ENCODE results near the gene STH.

- TF ChIP-seq RNF2 (IDR thresholded peaks at IDR 0.05; ENCODE audit: borderline replicate concordance, low read depth) (no peak), CTCF (IDR thresholded peaks at IDR 0.05) (no peak), POLR2A (IDR thresholded peaks at IDR 0.05; ENCODE audit: low read length) (no peak), RARB (CRISPR knock-in tag; IDR thresholded peaks at IDR 0.05) (no peak), RCOR1 (IDR thresholded peaks at IDR 0.05; ENCODE audit: low read depth, low read length) (no peak), RFX5 (IDR thresholded peaks at IDR 0.05) (no peak), CEBPB (IDR thresholded peaks at IDR 0.05) (no peak)
- TF ChIP-seq, protein P1, sequence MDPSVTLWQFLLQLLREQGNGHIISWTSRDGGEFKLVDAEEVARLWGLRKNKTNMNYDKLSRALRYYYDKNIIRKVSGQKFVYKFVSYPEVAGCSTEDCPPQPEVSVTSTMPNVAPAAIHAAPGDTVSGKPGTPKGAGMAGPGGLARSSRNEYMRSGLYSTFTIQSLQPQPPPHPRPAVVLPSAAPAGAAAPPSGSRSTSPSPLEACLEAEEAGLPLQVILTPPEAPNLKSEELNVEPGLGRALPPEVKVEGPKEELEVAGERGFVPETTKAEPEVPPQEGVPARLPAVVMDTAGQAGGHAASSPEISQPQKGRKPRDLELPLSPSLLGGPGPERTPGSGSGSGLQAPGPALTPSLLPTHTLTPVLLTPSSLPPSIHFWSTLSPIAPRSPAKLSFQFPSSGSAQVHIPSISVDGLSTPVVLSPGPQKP (IDR thresholded peaks at IDR 0.05; ENCODE audit: low read depth, low read length): no peak
- TF ChIP-seq, protein P2, sequence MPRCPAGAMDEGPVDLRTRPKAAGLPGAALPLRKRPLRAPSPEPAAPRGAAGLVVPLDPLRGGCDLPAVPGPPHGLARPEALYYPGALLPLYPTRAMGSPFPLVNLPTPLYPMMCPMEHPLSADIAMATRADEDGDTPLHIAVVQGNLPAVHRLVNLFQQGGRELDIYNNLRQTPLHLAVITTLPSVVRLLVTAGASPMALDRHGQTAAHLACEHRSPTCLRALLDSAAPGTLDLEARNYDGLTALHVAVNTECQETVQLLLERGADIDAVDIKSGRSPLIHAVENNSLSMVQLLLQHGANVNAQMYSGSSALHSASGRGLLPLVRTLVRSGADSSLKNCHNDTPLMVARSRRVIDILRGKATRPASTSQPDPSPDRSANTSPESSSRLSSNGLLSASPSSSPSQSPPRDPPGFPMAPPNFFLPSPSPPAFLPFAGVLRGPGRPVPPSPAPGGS (IDR thresholded peaks at IDR 0.05): no peak
Observed at GRCh38 chr17:45976755-45977505, 22.1 kb upstream of the STH start.

All from A549 (cell line).